Stimulated activated CD8-positive, alpha-beta memory T cell treated with anti-CD3 and anti-CD28 coated beads, Interleukin-4, amount 100 ng/mL, for 4 hours (primary cell): Measurements from ENCODE around the gene IRS2.

Experiments
- DNase-seq, 2 donors: peaks; one replicate each; pipeline ENCODE4 v3.0.0-alpha.2; 2020; ENCODE audit warnings: low read depth in 2 of 2, low spot score in 1 of 2

IRS2 gene

GRCh38 chr13:109706015-109706715, 80.2 kb downstream of the IRS2 start:
- DNase-seq: no peak

- no peak for DNase-seq
Measured at GRCh38 chr13:109704771-109705635, 81.4 kb downstream of the IRS2 start.

- no peak for DNase-seq
Measured at GRCh38 chr13:109703250-109703649, 83.1 kb downstream of the IRS2 start.
